Epidermal melanocyte (primary cell): ENCODE results near the gene RAB3A.

ENCODE experiments used
- DNase-seq: peaks from one replicate; pipeline ENCODE4 v3.0.0; 2011; ENCODE audit warnings: low spot score; ENCODE audit not compliant: insufficient read length

Gene RAB3A

DNA sequence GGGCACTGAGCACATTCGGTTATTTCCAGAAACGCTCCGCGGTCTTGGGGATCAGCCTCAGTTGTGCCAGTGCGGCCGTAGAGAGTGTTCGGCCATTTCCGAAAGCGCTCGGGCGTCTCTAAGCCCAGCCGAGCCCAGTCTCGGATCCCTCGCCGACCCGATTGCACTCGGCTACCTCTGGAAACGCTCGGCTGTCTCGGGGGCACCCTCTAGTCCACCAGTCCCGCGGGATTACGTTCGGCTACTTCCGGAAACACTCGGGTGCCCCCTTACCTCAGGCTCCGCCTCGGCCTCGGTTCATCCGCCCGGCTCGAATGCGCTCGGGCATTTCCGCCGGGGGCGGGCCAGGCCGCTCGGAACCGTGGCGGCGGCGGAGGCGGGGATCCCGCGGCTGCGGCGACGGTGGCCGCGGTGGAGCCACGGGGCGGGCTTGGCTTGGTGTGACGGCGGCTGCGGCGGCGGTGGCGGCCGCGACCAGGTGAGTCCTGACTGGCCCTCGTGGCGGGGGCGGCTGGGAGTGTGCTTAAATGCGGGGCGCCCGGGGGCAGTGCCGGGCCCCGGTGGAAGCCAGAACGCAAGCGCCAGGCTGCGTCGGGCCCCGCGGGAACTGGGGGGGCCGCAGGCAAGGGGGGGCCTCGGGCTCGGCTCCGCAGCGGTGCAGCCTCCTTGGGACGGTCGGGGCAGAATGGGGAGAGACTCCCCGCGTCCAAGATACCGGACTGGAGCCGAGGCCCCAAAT, 50.9 kb downstream of the RAB3A start, which contains the start of gene PIK3R2:
Gene PIK3R2 (plus strand): TSS at position 347 of the 739 bp plus-strand sequence. CDS start 2,717 bp downstream, outside the sequence.
- DNase-seq = peak; percentile 99

GRCh38 chr19:18152442-18152816, 51.4 kb downstream of the RAB3A start:
- peak; percentile 100 for DNase-seq

- no peak for DNase-seq
Measured at GRCh38 chr19:18150776-18151624, 52.8 kb downstream of the RAB3A start.

DNA sequence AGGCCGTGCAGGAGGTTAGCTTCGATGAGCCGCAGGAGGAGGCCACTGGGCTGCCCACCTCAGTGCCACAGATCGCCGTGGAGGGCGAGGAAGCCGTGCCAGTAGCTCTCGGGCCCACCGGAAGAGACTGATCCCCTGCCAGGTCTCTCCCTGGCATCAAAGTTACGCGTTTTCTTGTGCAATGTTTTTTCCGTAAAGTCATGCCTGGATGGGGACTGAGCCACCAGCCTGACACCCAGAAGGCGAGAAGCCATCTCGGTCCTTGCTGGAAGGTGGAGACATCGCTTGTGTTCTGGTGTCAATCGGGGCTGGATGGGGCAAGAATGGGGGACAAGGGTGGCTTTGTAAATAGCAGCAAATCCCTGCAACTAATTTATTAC, 54.3 kb downstream of the RAB3A start:
- DNase-seq = no peak

DNA sequence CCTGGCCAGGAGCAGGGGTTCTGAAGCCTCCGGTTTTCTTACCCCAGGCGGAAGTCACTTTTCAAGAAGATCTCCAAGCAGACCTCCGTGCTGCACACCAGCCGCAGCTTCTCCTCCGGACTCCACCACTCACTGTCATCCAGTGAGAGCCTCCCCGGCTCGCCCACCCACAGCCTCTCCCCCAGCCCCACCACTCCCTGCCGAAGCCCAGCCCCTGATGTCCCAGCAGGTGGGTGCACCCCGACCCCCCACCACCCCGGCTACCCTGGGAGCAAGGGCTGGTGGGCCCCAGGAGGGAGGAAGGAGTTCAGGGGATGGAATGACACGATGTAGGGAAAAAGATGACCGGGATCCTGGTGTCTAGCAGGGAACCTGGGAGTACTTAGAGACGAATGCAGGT, 56.4 kb downstream of the RAB3A start:
- no peak for DNase-seq
